ENCODE results near the gene TKT. TPM values are rescaled to one million over a fixed set of nuclear protein-coding genes. Genes with fewer than 3 reads are reported as not detected.
"Not testable (repeated sequence)": the region's sequence is repeated elsewhere in the genome, so short reads cannot be mapped to it uniquely, and the experiment has no call there.

The TKT gene
- total RNA-seq, 6 donors from 2014 or later: 402 to 605 (median 482) TPM

DNA sequence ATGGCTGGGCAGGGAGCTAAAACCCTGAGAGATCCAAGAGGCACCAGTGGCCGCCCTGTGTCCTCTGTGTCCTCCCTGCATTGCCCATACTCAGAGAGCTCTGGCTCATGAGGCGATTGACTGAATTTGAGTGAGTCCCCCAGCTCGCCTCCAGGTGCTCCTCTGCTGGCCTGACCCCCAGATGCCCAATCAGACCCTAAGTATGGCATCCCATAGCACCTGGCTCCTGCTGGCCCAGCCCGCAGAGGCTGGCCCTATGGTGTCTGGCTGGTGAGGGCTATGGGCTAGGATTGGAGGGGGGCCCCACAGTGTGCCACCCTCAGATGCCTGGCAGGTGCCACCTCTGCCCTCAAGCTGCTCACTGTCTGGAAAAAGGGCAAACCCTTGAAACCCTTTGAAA, 1.6 kb upstream of the TKT start:
- DNase-seq: no peak
- no peak for TF ChIP-seq EP300 (IDR thresholded peaks at IDR 0.05)
- TF ChIP-seq, protein P1, sequence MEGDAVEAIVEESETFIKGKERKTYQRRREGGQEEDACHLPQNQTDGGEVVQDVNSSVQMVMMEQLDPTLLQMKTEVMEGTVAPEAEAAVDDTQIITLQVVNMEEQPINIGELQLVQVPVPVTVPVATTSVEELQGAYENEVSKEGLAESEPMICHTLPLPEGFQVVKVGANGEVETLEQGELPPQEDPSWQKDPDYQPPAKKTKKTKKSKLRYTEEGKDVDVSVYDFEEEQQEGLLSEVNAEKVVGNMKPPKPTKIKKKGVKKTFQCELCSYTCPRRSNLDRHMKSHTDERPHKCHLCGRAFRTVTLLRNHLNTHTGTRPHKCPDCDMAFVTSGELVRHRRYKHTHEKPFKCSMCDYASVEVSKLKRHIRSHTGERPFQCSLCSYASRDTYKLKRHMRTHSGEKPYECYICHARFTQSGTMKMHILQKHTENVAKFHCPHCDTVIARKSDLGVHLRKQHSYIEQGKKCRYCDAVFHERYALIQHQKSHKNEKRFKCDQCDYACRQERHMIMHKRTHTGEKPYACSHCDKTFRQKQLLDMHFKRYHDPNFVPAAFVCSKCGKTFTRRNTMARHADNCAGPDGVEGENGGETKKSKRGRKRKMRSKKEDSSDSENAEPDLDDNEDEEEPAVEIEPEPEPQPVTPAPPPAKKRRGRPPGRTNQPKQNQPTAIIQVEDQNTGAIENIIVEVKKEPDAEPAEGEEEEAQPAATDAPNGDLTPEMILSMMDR (IDR thresholded peaks at IDR 0.05): no peak
- no peak for TF ChIP-seq POLR2A (IDR thresholded peaks at IDR 0.05)
- no peak for TF ChIP-seq POLR2AphosphoS5 (IDR thresholded peaks at IDR 0.05)
- no peak for ATAC-seq (ENCODE audit: low FRiP score in 2 of 2)
- no peaks in the 10 kb centered on the region for H3K9me3 ChIP-seq
- H3K36me3 ChIP-seq: no peaks in the 10 kb centered on the region
- H3K27me3 ChIP-seq: no peaks in the 10 kb centered on the region
- no peak overlapping the region for H3K4me3 ChIP-seq
- 93% methylated on average over 3 of the region's 4 CpGs; no CpG with 5 or more reads in 1 of the 2 donors for WGBS, 2 donors
- H3K27ac ChIP-seq: no peak overlapping the region
- H3K4me1 ChIP-seq: peaks cover 20 to 40% (median 34%) of the 10 kb centered on the region in 4 donors

DNA sequence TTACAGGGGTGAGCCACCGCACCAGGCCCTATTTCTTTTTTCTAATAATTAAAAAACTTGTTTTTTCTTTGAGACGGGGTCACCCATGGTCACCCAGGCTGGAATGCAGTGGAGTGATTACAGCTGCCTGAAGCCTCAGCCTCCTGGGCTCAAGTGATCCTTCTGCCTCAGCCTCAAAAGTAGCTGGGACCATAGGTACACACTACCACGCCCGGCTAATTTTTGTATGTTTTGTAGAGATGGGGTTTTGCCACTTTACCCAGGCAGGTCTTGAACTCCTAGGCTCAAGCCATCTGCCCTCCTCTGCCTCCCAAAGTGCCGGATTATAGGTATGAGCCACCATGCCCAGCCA, 858 bp upstream of the TKT start:
- Histone ChIP-seq H3K4me1 (peaks cover 21 to 42% (median 41%) of the 10 kb centered on the region in 4 donors), H3K27me3 (no peaks in the 10 kb centered on the region), H3K4me3 (no peak overlapping the region), H3K9me3 (no peaks in the 10 kb centered on the region), H3K36me3 (no peaks in the 10 kb centered on the region), H3K27ac (peak overlapping the region in 2 of 4 donors; percentile 88 to 98)
- no peak for TF ChIP-seq POLR2AphosphoS5 (IDR thresholded peaks at IDR 0.05)
- no peak for TF ChIP-seq POLR2A (IDR thresholded peaks at IDR 0.05)
- TF ChIP-seq, protein P1 (IDR thresholded peaks at IDR 0.05): no peak
- TF ChIP-seq EP300 (IDR thresholded peaks at IDR 0.05): no peak
- no peak for DNase-seq
- 64 to 70% methylated on average over 5 of the region's 5 CpGs for WGBS, 2 donors
- no peak for ATAC-seq (ENCODE audit: low FRiP score in 2 of 2)

DNA sequence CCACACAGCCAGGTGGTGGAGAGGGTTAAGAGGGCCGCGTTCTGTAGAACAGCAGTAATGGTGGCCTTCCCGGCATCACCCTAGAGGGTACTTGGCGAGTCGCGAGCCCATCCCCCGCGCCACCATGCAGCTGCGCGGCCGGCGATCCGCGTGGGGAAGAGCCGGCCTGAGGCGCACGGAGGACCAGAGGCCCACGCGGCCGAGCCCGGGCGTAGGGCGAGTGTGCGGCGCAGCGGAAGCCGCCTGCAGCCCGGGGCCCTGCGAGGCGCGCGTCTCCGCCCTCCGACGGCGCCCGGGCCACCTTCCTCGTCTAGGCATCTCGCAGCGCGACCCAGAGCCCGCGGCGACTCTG, 423 bp downstream of the TKT start:
- 0% methylated on average over 2 to 15 of the region's 44 CpGs for WGBS, 2 donors
- H3K4me3 ChIP-seq: peak overlapping the region; percentile 80 to 100 (median 99)
- no peaks in the 10 kb centered on the region for H3K27me3 ChIP-seq
- no peak for DNase-seq
- H3K4me1 ChIP-seq: peaks cover 32 to 53% (median 52%) of the 10 kb centered on the region in 4 donors
- no peak for TF ChIP-seq POLR2AphosphoS5 (IDR thresholded peaks at IDR 0.05)
- no peak for TF ChIP-seq EP300 (IDR thresholded peaks at IDR 0.05)
- TF ChIP-seq POLR2A (IDR thresholded peaks at IDR 0.05): no peak
- TF ChIP-seq, protein P1 (IDR thresholded peaks at IDR 0.05): no peak
- H3K9me3 ChIP-seq: no peaks in the 10 kb centered on the region
- peak; percentile 3 to 74 for ATAC-seq (ENCODE audit: low FRiP score in 2 of 2)
- peak overlapping the region; percentile 88 to 98 (median 91) for H3K27ac ChIP-seq
- H3K36me3 ChIP-seq: no peaks in the 10 kb centered on the region

DNA sequence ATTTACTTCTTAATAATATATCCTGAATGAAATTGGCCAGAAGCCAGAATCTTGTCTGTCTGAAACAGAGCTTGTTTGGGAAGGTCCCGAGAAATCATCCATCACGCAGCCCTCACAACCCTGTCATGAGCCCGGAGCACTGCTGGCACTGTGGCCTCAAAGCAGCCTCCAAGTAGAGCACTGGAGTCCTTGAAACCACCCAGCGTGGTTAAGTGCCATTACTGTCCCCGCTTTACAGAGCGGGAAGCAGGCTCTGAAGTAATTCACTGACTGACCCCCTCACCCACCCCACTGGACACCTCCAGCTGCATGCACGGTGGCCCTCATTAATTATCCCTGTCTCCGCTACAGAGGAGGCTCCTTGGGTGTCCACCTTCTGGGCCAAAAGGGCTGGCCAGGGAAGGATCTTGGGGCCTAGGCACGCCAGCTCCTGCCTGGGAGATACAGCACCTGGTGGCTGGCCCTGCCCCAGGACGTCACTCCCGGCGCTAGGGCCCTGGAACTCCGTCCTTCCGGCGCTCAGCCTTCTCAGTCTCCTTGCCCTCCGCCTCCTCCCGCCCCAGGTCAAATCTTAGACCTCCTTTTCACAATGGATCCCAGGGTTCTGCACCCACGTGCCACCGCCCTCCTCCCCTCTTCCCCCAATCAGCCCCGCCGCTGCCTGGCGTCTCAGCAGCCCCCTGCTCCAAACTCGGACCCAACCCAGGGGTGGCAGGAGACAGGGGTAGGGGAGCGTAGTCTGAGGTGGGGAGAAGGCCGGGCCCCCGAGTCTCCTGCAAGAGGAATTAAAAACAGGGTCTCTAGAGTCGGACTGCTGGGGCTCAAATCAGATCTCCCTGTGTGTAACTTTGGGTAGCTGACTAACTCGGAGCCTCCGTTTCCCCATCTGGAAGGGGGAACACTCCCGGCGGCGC, 1.1 kb downstream of the TKT start:
- no peaks in the 10 kb centered on the region for H3K9me3 ChIP-seq
- peak overlapping the region; percentile 80 to 100 (median 99) for H3K4me3 ChIP-seq
- peak; percentile 64 to 79 for ATAC-seq (ENCODE audit: low FRiP score in 2 of 2)
- H3K4me1 ChIP-seq: peaks cover 39 to 59% (median 55%) of the 10 kb centered on the region in 4 donors
- TF ChIP-seq POLR2A (IDR thresholded peaks at IDR 0.05) (peak in 1 of 4 donors; percentile 41), POLR2AphosphoS5 (IDR thresholded peaks at IDR 0.05) (no peak)
- DNase-seq: peak; percentile 87 to 88
- peak overlapping the region; percentile 88 to 98 (median 91) for H3K27ac ChIP-seq
- 1 to 4% methylated on average over 27 to 28 of the region's 32 CpGs for WGBS, 2 donors
- H3K27me3 ChIP-seq: no peaks in the 10 kb centered on the region
- H3K36me3 ChIP-seq: no peaks in the 10 kb centered on the region

DNA sequence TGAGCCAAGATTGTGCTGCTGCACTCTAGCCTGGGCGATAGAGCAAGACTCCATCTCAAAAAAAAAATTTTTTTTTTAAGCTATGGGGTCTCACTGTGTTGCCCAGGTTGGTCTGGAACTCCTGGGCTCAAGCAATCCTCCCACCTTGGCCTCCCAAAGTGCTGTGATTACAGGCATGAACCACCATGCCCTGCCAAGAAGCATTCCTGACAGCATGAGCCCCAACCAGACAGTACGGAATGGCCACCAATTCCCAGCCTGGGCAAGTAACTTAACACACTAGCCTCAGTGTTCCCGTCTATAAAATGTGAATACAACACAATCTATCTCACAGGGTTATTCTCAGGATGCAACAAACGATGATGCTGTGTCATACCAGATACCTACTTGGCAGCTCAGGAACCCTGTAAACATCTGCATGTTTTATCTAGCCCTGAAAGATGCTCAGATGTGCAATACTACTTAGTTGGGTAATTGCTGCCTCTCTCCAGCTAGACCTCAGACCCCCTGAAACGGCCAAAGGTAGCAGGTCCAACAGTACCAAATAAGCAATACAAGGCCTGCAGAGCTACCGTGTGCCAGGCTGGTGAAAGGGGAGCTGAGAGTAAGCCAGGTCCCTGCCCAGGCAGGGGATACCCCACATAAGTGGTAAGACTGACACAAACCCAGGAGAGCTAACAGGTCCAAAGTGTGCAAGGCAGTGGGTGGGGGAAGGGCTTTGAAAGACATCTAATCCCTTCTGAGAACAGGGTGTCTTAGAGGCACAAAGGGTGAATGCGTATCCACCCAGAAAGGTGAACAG, 1.9 kb downstream of the TKT start:
- peaks cover 47 to 66% (median 61%) of the 10 kb centered on the region in 4 donors for H3K4me1 ChIP-seq
- ATAC-seq (ENCODE audit: low FRiP score in 2 of 2) (no peak), DNase-seq (no peak)
- TF ChIP-seq POLR2A (IDR thresholded peaks at IDR 0.05): no peak
- TF ChIP-seq, protein P1 (IDR thresholded peaks at IDR 0.05): no peak
- no peak for TF ChIP-seq POLR2AphosphoS5 (IDR thresholded peaks at IDR 0.05)
- no peak for TF ChIP-seq EP300 (IDR thresholded peaks at IDR 0.05)
- no peaks in the 10 kb centered on the region for H3K36me3 ChIP-seq
- H3K27me3 ChIP-seq: no peaks in the 10 kb centered on the region
- 43 to 51% methylated on average over 6 to 7 of the region's 7 CpGs for WGBS, 2 donors
- peak overlapping the region; percentile 88 to 98 (median 91) for H3K27ac ChIP-seq
- peak overlapping the region; percentile 80 to 100 (median 99) for H3K4me3 ChIP-seq
- no peaks in the 10 kb centered on the region for H3K9me3 ChIP-seq

DNA sequence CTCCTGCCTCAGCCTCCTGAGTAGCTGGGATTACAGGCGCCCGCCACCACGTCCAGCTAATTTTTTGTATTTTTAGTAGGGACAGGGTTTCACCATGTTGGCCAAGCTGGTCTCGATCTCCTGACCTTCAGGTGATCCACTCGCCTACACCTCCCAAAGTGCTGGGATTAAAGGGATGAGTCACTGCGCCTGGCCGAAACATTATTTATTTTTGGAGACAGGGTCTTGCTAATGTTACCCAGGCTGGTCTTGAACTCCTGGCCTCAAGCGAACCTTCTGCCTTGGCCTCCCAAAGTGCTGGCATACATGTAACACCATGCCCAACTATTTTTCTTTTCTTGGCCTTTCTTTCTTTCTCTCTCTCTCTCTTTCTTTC, 2.9 kb downstream of the TKT start:
- H3K36me3 ChIP-seq; DNase-seq; H3K9me3 ChIP-seq; H3K27me3 ChIP-seq; ATAC-seq (ENCODE audit: low FRiP score in 2 of 2): not testable (repeated sequence)
- Histone ChIP-seq H3K4me1 (peaks cover 55 to 75% (median 71%) of the 10 kb centered on the region in 4 donors), H3K27ac (peak overlapping the region; percentile 88 to 98 (median 91)), H3K4me3 (peak overlapping the region in 3 of 4 donors; percentile 99 to 100 (median 99))
- 63 to 74% methylated on average over 8 of the region's 8 CpGs for WGBS, 2 donors

All from upper lobe of left lung (tissue), 6 donors.